Left lung (tissue), 10 donors: ENCODE data around the gene MAB21L3. TPM values are rescaled to one million over a fixed set of nuclear protein-coding genes. Genes with fewer than 3 reads are reported as not detected.

Source experiments
- ATAC-seq: fragments of 200-7000 bp; cut with Tn5 transposase; one replicate; pipeline ENCODE4 v1.9.1; 2020; ENCODE audit warnings: moderate library complexity
- DNase-seq, 4 donors: peaks; one replicate each; pipeline ENCODE4 v3.0.0-alpha.2; 2013 to 2020
- H3K27ac ChIP-seq, 2 donors: fragments of 200-600 bp; sonication (generic) in 1 of 2; one replicate each; pipeline versions ENCODE4 v1.5.0 to v1.8.0; 2020 to 2021
- H3K27me3 ChIP-seq, 2 donors: fragments of 200-600 bp; sonication (generic) in 1 of 2; one replicate each; pipeline versions ENCODE4 v1.5.0 to v1.8.0; 2020 to 2021
- H3K36me3 ChIP-seq, 2 donors: fragments of 200-600 bp; sonication (generic) in 1 of 2; one replicate each; pipeline versions ENCODE4 v1.5.0 to v1.8.0; 2020 to 2021
- H3K4me1 ChIP-seq, 2 donors: fragments of 200-600 bp; one replicate each; pipeline ENCODE4 v1.8.0; 2021
- H3K4me3 ChIP-seq, 2 donors: fragments of 200-600 bp; sonication (generic) in 1 of 2; one replicate each; pipeline versions ENCODE4 v1.5.0 to v1.8.0; 2020 to 2021; ENCODE audit warnings: mild to moderate bottlenecking in 1 of 2
- H3K9me3 ChIP-seq, 2 donors: fragments of 200-600 bp; sonication (generic) in 1 of 2; one replicate each; pipeline versions ENCODE4 v1.5.0 to v1.8.0; 2020 to 2021
- CTCF ChIP-seq, 2 donors: fragments of 200-600 bp; sonication (generic) in 1 of 2; IDR thresholded peaks; one replicate each; pipeline versions ENCODE4 v1.5.0 to v1.8.0; 2021; ENCODE audit warnings: antibody characterized with exemption in 2 of 2
- intact Hi-C, 2 donors: fragments of 100-400 bp; cut with DNase I; formaldehyde crosslinking; loops; one replicate each; pipeline versions ENCODE4 v1.11.2 to v1.14.2; 2022
- polyA plus RNA-seq, 6 donors: library from polyadenylated mRNA; unstranded; fragments of 120-200 nt; gene quantifications; one replicate each; pipeline ENCODE4 v1.2.1, GENCODE V29; 2013; ENCODE audit not compliant: insufficient read length in 6 of 6
- total RNA-seq, 2 donors: library from RNA; stranded (reverse); fragmentation: NEBNext Ultra II Directional; extraction: Animal tissue kit (Norgen Biotek cat#: 25700); gene quantifications; one replicate each; pipeline ENCODE4 v1.2.1, GENCODE V29; 2021
- donor health status: DM: no; HTN: yes; CAD: no.
- donor health status: DM: no; HTN: no; CAD: no.

MAB21L3 gene
- total and polyA plus RNA-seq, 8 donors: 0.06 to 1.3 (median 0.17) TPM; not detected in 4

DNA sequence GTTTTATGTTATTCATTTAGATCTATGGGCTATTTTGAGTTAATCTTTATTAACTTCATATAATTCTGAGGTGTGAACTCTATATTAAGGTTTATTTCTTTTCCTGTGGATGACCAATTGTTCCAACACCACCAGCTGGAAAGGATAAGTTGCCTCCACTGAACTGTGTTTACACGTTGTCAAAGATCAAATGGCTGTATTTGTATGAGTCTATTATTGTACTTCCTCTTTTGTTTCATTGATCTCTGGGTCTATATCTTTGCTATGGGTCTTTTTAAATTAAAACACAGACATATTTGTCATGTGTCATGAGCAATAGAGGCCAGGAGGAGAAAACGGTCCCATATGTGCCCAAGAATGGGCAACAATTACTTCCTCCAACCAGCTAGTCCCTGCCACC, 5.2 kb upstream of the MAB21L3 start:
- intact Hi-C loops: no loop called here

GRCh38 chr1:116106646-116107045, 4.6 kb upstream of the MAB21L3 start:
- DNase-seq: no peak
- no peaks in the 10 kb centered on the region for H3K27me3 ChIP-seq
- no peak for TF ChIP-seq CTCF (IDR thresholded peaks at IDR 0.05)
- H3K36me3 ChIP-seq: no peaks in the 10 kb centered on the region
- H3K27ac ChIP-seq: no peak overlapping the region
- no peak overlapping the region for H3K4me3 ChIP-seq
- no peaks in the 10 kb centered on the region for H3K9me3 ChIP-seq
- no peak for ATAC-seq
- peaks cover 0 to 7% of the 10 kb centered on the region in 2 donors for H3K4me1 ChIP-seq
- intact Hi-C loops: no loop called here

More for the DNA sequence above, 5.2 kb upstream of the MAB21L3 start:
- Histone ChIP-seq H3K9me3 (no peaks in the 10 kb centered on the region), H3K36me3 (no peaks in the 10 kb centered on the region), H3K4me1 (peaks cover 0 to 3% of the 10 kb centered on the region in 2 donors), H3K27me3 (no peaks in the 10 kb centered on the region), H3K27ac (no peak overlapping the region), H3K4me3 (no peak overlapping the region)
- ATAC-seq (no peak), DNase-seq (no peak)
- no peak for TF ChIP-seq CTCF (IDR thresholded peaks at IDR 0.05)

GRCh38 chr1:116107371-116107770, 3.8 kb upstream of the MAB21L3 start:
- no peak for TF ChIP-seq CTCF (IDR thresholded peaks at IDR 0.05)
- Histone ChIP-seq H3K36me3 (no peaks in the 10 kb centered on the region), H3K4me1 (peaks cover 0 to 7% of the 10 kb centered on the region in 2 donors), H3K27me3 (no peaks in the 10 kb centered on the region), H3K9me3 (no peaks in the 10 kb centered on the region), H3K27ac (no peak overlapping the region), H3K4me3 (no peak overlapping the region)
- ATAC-seq (no peak), DNase-seq (no peak)
- intact Hi-C loops: no loop called here

GRCh38 chr1:116111524-116112021, 374 bp downstream of the MAB21L3 start:
- intact Hi-C loops: no loop called here
- Histone ChIP-seq H3K4me3 (no peak overlapping the region), H3K36me3 (no peaks in the 10 kb centered on the region), H3K27me3 (no peaks in the 10 kb centered on the region), H3K9me3 (no peaks in the 10 kb centered on the region), H3K27ac (no peak overlapping the region), H3K4me1 (peaks cover 6 to 13% of the 10 kb centered on the region in 2 donors)
- DNase-seq: peak in 1 of 4 donors; percentile 35
- no peak for TF ChIP-seq CTCF (IDR thresholded peaks at IDR 0.05)
- peak; percentile 64 for ATAC-seq

- Histone ChIP-seq H3K4me3 (no peak overlapping the region), H3K27ac (no peak overlapping the region), H3K36me3 (no peaks in the 10 kb centered on the region), H3K4me1 (peaks cover 6 to 13% of the 10 kb centered on the region in 2 donors), H3K9me3 (no peaks in the 10 kb centered on the region), H3K27me3 (no peaks in the 10 kb centered on the region)
- intact Hi-C loops: no loop called here
- ATAC-seq: peak; percentile 51
- TF ChIP-seq CTCF (IDR thresholded peaks at IDR 0.05): no peak
- no peak for DNase-seq
Measured at GRCh38 chr1:116112388-116113140, 1.4 kb downstream of the MAB21L3 start.
